Prostate gland (tissue), 2 donors: Measurements from ENCODE around the gene MAP1B.

ENCODE experiments used
- POLR2A ChIP-seq: fragments of 450-650 bp; IDR thresholded peaks from one replicate; pipeline ENCODE4 v1.6.1; 2016; ENCODE audit warnings: antibody characterized with exemption, mild to moderate bottlenecking
- TF ChIP-seq, protein P1 (sequence below), 4 experiments: fragments of 200-600 bp in 2 of 4; fragments of 450-650 bp in 2 of 4; sonication (generic) in 2 of 4; IDR thresholded peaks; 1 replicate in 3 of 4; 2 replicates in 1 of 4; pipeline ENCODE4 v1.5.1; 2016 to 2019; ENCODE audit warnings: antibody characterized with exemption in 4 of 4, mild to moderate bottlenecking in 2 of 4, moderate library complexity in 2 of 4

DNA sequence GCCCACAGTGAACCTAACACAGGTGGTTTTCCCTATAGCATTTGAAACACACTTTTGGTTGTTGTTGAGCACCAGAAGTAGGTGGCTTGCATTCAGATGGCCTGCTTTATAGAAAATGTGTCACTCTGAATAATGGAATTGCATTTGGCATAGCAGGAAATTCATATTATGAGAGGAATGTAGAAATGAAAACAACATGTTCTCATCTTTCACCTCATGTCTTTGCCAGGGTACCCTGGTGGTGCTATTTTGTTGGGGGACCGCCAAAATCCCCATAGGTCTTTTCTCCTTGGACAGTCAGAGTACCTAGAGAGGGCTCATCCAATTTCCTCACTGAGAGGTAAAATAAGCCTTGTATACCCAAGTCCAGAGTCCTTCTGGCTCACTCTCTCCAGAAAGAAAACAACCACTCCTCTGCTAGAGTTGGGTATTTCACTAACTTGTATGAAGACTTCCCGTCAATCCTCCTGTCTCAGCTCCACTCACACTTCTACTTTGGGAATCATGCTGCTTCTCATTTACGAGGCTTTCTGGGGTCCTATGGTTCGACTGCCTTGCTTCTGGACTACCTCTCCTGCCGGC is 145.4 kb downstream of the MAP1B start:
- TF ChIP-seq, protein P1, sequence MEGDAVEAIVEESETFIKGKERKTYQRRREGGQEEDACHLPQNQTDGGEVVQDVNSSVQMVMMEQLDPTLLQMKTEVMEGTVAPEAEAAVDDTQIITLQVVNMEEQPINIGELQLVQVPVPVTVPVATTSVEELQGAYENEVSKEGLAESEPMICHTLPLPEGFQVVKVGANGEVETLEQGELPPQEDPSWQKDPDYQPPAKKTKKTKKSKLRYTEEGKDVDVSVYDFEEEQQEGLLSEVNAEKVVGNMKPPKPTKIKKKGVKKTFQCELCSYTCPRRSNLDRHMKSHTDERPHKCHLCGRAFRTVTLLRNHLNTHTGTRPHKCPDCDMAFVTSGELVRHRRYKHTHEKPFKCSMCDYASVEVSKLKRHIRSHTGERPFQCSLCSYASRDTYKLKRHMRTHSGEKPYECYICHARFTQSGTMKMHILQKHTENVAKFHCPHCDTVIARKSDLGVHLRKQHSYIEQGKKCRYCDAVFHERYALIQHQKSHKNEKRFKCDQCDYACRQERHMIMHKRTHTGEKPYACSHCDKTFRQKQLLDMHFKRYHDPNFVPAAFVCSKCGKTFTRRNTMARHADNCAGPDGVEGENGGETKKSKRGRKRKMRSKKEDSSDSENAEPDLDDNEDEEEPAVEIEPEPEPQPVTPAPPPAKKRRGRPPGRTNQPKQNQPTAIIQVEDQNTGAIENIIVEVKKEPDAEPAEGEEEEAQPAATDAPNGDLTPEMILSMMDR (IDR thresholded peaks at IDR 0.05), result no peak
- no peak for TF ChIP-seq POLR2A
